Measurements from ENCODE around the gene MOB1B.

The MOB1B gene

DNA sequence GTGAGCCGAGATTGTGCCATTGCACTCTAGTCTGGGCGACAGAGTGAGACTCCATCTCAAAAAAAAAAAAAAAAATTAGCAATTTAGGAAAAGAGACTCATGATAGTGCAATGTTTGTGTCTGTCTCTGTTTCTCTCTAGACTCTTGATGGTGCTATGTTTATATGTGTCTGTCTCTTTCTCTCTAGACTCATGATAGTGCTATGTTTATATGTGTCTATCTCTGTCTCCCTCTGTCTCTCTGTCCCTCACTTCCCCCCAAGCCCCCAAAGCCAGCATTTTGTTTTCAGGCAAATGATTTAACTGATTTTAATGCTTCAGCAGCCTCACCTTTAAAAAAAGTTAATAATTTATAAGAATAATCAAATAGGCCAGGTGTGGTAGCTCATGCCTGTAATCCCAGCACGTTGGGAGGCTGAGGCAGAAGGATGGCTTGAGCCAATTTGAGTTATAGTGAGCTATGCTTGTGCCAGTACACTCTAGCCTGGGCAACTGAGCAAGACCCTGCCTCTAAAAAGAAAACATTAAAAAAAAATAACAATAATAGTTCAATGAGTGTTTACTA lies 6.9 kb downstream of the MOB1B start:
- DNase-seq (ENCODE audit: low spot score) = no peak
- TF ChIP-seq CTCF (IDR thresholded peaks at IDR 0.05; ENCODE audit: borderline replicate concordance, control extremely low read depth, extremely low read depth, insufficient read depth, missing control alignments) = no peak
- in situ Hi-C loops (cut with MboI; ENCODE audit: low sequenced_read_pairs, unreplicated experiment) = no loop called here

DNA sequence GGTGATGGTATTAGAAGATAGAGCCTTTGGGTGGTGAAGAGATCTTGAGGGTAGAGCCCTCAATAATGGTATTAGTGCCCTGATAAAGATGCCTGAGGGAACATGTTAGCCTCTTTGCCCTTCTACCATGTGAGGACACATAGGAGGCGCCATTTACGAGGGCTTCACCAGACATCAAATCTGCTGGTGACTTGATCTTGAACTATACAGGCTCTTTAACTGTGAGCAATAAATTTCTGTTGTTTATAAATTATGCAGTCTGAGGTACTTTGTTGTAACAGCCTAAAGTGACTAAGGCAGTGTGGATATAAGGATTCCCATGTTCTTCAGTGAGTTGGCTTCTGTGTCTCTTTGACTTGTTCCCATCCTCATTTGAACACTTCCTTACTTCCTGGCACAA lies 11.8 kb downstream of the MOB1B start:
- no peak for DNase-seq (ENCODE audit: low spot score)
- in situ Hi-C loops (cut with MboI; ENCODE audit: low sequenced_read_pairs, unreplicated experiment) = no loop called here

DNA sequence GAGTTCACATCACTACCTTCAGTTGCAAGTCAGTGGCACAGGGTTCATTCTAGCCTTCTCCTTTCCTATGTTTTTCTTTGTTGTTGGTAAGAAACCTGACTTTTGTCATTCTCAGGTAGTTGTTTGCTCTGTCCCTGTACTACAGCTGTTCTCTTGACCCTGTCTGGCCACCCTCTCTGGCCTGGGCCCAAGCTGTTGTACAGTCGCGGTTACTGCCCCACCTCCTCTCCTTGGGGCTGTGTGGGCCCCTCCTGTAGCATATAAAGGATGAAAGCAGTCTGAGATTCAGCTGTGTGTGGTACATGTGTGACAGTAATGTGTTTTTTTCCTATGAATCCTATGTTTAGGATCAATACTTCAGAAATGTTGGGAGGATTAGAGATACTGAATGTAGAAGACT lies 12.5 kb downstream of the MOB1B start:
- no peak for DNase-seq (ENCODE audit: low spot score)
- TF ChIP-seq CTCF (IDR thresholded peaks at IDR 0.05; ENCODE audit: borderline replicate concordance, control extremely low read depth, extremely low read depth, insufficient read depth, missing control alignments) = no peak
- in situ Hi-C loops (cut with MboI; ENCODE audit: low sequenced_read_pairs, unreplicated experiment) = no loop called here

More for the DNA sequence above, 11.8 kb downstream of the MOB1B start:
- TF ChIP-seq CTCF (IDR thresholded peaks at IDR 0.05; ENCODE audit: borderline replicate concordance, control extremely low read depth, extremely low read depth, insufficient read depth, missing control alignments) = no peak

DNA sequence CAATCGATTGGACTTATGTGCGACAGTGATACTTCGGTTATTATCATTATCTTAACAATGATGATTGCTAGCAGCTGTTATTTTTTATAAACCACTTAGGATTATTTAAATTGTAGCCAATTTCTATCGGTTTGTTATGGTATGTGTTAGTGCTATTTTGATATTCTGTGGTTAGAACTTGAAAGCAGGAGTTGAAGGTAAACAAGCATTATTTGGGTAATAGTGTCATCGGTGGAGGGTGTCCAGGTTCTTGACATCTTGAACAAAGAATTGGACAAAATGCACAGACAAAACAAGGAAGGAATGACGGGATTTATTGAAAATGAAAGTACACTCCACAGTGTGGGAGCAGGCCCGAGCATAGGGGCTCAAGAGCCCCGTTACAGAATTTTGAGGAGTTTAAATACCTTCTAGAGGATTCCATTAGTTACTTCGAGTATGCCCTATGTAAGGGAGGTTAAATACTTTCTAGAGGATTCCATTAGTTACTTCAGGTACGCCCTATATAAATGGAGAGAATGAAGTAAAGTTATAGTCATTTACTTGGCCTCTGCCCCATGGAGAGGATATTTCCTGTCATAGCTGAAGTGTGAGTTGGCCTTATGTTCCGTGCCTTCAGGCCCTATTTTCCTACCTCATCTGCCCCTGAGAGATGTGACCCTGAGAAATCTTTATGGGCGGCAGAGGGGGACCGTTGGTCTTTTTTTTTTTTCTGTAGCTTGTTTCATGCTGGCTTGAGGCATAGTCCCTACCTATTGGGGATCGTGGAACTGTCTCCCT lies 13.1 kb downstream of the MOB1B start:
- in situ Hi-C loops (cut with MboI; ENCODE audit: low sequenced_read_pairs, unreplicated experiment) = no loop called here
- DNase-seq (ENCODE audit: low spot score) = no peak
- no peak for TF ChIP-seq CTCF (IDR thresholded peaks at IDR 0.05; ENCODE audit: borderline replicate concordance, control extremely low read depth, extremely low read depth, insufficient read depth, missing control alignments)

- in situ Hi-C loops (cut with MboI; ENCODE audit: low sequenced_read_pairs, unreplicated experiment) = no loop called here
- DNase-seq (ENCODE audit: low spot score) = no peak
- no peak for TF ChIP-seq CTCF (IDR thresholded peaks at IDR 0.05; ENCODE audit: borderline replicate concordance, control extremely low read depth, extremely low read depth, insufficient read depth, missing control alignments)
Measured at GRCh38 chr4:70915874-70916559, 13.8 kb downstream of the MOB1B start.

GRCh38 chr4:70920592-70920991 lies 18.4 kb downstream of the MOB1B start:
- in situ Hi-C loops (cut with MboI; ENCODE audit: low sequenced_read_pairs, unreplicated experiment) = no loop called here
- no peak for DNase-seq (ENCODE audit: low spot score)
- no peak for TF ChIP-seq CTCF (IDR thresholded peaks at IDR 0.05; ENCODE audit: borderline replicate concordance, control extremely low read depth, extremely low read depth, insufficient read depth, missing control alignments)
